HepG2 (cell line): Measurements from ENCODE around the gene BMP8B. TPM values are rescaled to one million over a fixed set of nuclear protein-coding genes. Genes with fewer than 3 reads are reported as not detected.
"Not testable (repeated sequence)": the region's sequence is repeated elsewhere in the genome, so short reads cannot be mapped to it uniquely, and the experiment has no call there.

Experiments
- ATAC-seq: fragments of 200-7000 bp; cut with Tn5 transposase; 3 replicates; pipeline ENCODE4 v1.9.1; 2020; ENCODE audit warnings: mild to moderate bottlenecking, moderate library complexity
- BruUV-seq: library from RNA; stranded (reverse); fragments of 400-500 nt; replicated peaks from 2 replicates; lab custom pipeline; 2021; lab: Mats Ljungman, UMichigan
- CTCF ChIA-PET: fragments of 300-600 bp; formaldehyde crosslinking; extraction: SDS; loops from one replicate; lab custom pipeline; 2021; ENCODE audit warnings: low total read pairs, inconsistent platforms, low intra/inter-chr PET ratio; lab: Yijun Ruan, JAX
- POLR2A ChIA-PET: fragments of 350-600 bp; sonication (Branson Sonifier 250); formaldehyde crosslinking; loops from one replicate; lab custom pipeline; 2020; ENCODE audit warnings: antibody characterized with exemption, inconsistent platforms; lab: Yijun Ruan, JAX
- DNase-seq: peaks from one replicate; pipeline ENCODE4 v3.0.0-alpha.2; 2015; ENCODE audit warnings: low spot score
- FAIRE-seq: peaks from 3 replicates; lab custom pipeline; 2011; peaks lifted over from hg19 to GRCh38; lab: Jason Lieb, UNC
- H2AFZ ChIP-seq: one replicate; pipeline ENCODE4 v1.6.1; 2011; ENCODE audit warnings: low read length, inconsistent platforms
- H3K27ac ChIP-seq: fragments of 300-600 bp; 3 replicates; pipeline ENCODE4 v1.8.0; 2011; ENCODE audit warnings: mixed run types, mild to moderate bottlenecking, mixed read lengths, low read length, inconsistent platforms; ENCODE audit not compliant: insufficient read depth; ENCODE audit errors: extremely low read length
- H3K27me3 ChIP-seq, 2 experiments: fragments of 200-600 bp in 1 of 2; 2 replicates in 1 of 2; 3 replicates in 1 of 2; pipeline versions ENCODE4 v1.6.0 to v1.8.0; 2011; ENCODE audit warnings: low read length in 2 of 2, mild to moderate bottlenecking in 2 of 2, moderate library complexity in 2 of 2, inconsistent platforms in 1 of 2; ENCODE audit not compliant: insufficient read depth in 2 of 2, control insufficient read depth in 1 of 2
- H3K36me3 ChIP-seq, 2 experiments: fragments of 200-600 bp in 1 of 2; replicated peaks in 1 of 2; 2 replicates in 1 of 2; 3 replicates in 1 of 2; pipeline versions ENCODE4 v1.5.1 to v1.8.0; 2011; ENCODE audit warnings: low read length in 2 of 2, inconsistent platforms in 1 of 2; ENCODE audit not compliant: insufficient read depth in 2 of 2, control insufficient read depth in 1 of 2
- H3K4me1 ChIP-seq: 2 replicates; pipeline ENCODE4 v1.5.1; 2012; ENCODE audit warnings: low read length, inconsistent platforms; ENCODE audit not compliant: insufficient read depth
- H3K4me2 ChIP-seq: 2 replicates; pipeline ENCODE4 v1.6.0; 2011; ENCODE audit warnings: low read depth, low read length, inconsistent platforms
- H3K4me3 ChIP-seq, 3 experiments: fragments of 200-600 bp in 1 of 3; sonication (generic), shearing (Covaris generic) in 1 of 3; replicated peaks in 1 of 3; 2 replicates each; pipeline ENCODE4 v1.5.1; 2011 to 2016; ENCODE audit warnings: low read length in 3 of 3, inconsistent platforms in 2 of 3, low read depth in 2 of 3, mild to moderate bottlenecking in 2 of 3, control low read depth in 1 of 3, mixed read lengths in 1 of 3; ENCODE audit not compliant: insufficient read depth in 1 of 3
- H3K79me2 ChIP-seq: one replicate; pipeline ENCODE4 v1.6.1; 2011; ENCODE audit warnings: low read length, inconsistent platforms; ENCODE audit not compliant: insufficient read depth
- H3K9ac ChIP-seq: 2 replicates; pipeline ENCODE4 v1.6.0; 2011; ENCODE audit warnings: mild to moderate bottlenecking, low read depth, low read length, inconsistent platforms; ENCODE audit not compliant: insufficient read depth
- H3K9me3 ChIP-seq: 2 replicates; pipeline ENCODE4 v1.5.1; 2012; ENCODE audit warnings: mild to moderate bottlenecking, low read length
- H4K20me1 ChIP-seq: 2 replicates; pipeline ENCODE4 v1.6.0; 2011; ENCODE audit warnings: inconsistent platforms, mild to moderate bottlenecking, low read length, moderate library complexity; ENCODE audit not compliant: insufficient read depth
- DNMT3B ChIP-seq: conservative IDR thresholded peaks from 2 replicates; pipeline ENCODE4 v1.6.1; 2016; ENCODE audit warnings: missing biosample characterization, control low read depth
- GLI4 ChIP-seq: sonication (generic); formaldehyde crosslinking; IDR thresholded peaks from 2 replicates; pipeline ENCODE4 v1.5.1; 2020; ENCODE audit warnings: missing genetic modification reagents, mild to moderate bottlenecking, moderate library complexity, borderline replicate concordance
- ISL2 ChIP-seq: sonication (generic); formaldehyde crosslinking; IDR thresholded peaks from 2 replicates; pipeline ENCODE4 v1.5.0; 2020; ENCODE audit warnings: missing genetic modification reagents
- NR2F1 ChIP-seq, 2 experiments: fragments of 450-650 bp in 1 of 2; formaldehyde crosslinking in 1 of 2; IDR thresholded peaks; 2 replicates each; pipeline versions ENCODE4 v1.5.0 to v1.6.1; 2016 to 2020; ENCODE audit warnings: mild to moderate bottlenecking in 1 of 2, missing compliant biosample characterization in 1 of 2, missing genetic modification reagents in 1 of 2, moderate library complexity in 1 of 2
- PHF21A ChIP-seq: sonication (generic); formaldehyde crosslinking; IDR thresholded peaks from 2 replicates; pipeline ENCODE4 v1.5.0; 2020; ENCODE audit warnings: mild to moderate bottlenecking, missing genetic modification reagents
- SALL1 ChIP-seq: sonication (generic); formaldehyde crosslinking; IDR thresholded peaks from 2 replicates; pipeline ENCODE4 v1.8.0; 2022; ENCODE audit warnings: mild to moderate bottlenecking, missing genetic modification reagents
- ZNF468 ChIP-seq: sonication (generic); formaldehyde crosslinking; IDR thresholded peaks from 2 replicates; pipeline ENCODE4 v1.8.0; 2022; ENCODE audit warnings: mild to moderate bottlenecking, moderate library complexity, missing genetic modification reagents
- ZNF572 ChIP-seq: sonication (generic); formaldehyde crosslinking; IDR thresholded peaks from 2 replicates; pipeline ENCODE4 v1.5.1; 2020; ENCODE audit warnings: mild to moderate bottlenecking, missing genetic modification reagents
- ZNF605 ChIP-seq: sonication (generic); formaldehyde crosslinking; IDR thresholded peaks from 2 replicates; pipeline ENCODE4 v1.8.0; 2022; ENCODE audit warnings: mild to moderate bottlenecking, missing genetic modification reagents
- ZNF614 ChIP-seq: IDR thresholded peaks from 2 replicates; pipeline ENCODE4 v1.6.1; 2018; ENCODE audit warnings: missing biosample characterization, missing genetic modification reagents, inconsistent platforms, borderline replicate concordance
- ZNF709 ChIP-seq: sonication (generic); formaldehyde crosslinking; IDR thresholded peaks from 2 replicates; pipeline ENCODE4 v1.5.0; 2020; ENCODE audit warnings: mild to moderate bottlenecking, missing genetic modification reagents
- WGBS: methylation state at CpG from one replicate; pipeline ENCODE4 v1.1.6; 2017; ENCODE audit warnings: low lambda C conversion rate; 5-methylcytosine and 5-hydroxymethylcytosine counted together
- in situ Hi-C: cut with HindIII; loops from 2 replicates; pipeline ENCODE4 v1.10.0; 2017; ENCODE audit warnings: low pct_unique_long_range_greater_than_20kb; ENCODE audit not compliant: extremely low pct_ligation_motif_present
- intact Hi-C: fragments of 100-400 bp; cut with micrococcal nuclease; formaldehyde crosslinking; loops from one replicate; pipeline ENCODE4 v1.10.0; 2022; ENCODE audit not compliant: unreplicated experiment
- polyA plus RNA-seq, 8 experiments: library from polyadenylated mRNA; depleted of rRNA in 3 of 8; stranded (reverse) in 7 of 8; unstranded in 1 of 8; fragments of >200 nt; fragmentation: Illumina TruSeq in 4 of 8; extraction: Trizol in 4 of 8; gene quantifications; 2 replicates each; pipeline versions ENCODE4 v1.2.1 to v1.2.3, GENCODE V29; 2011 to 2016; ENCODE audit warnings: low read depth in 4 of 8, missing spikeins in 1 of 8, mixed read lengths in 1 of 8; ENCODE audit not compliant: insufficient read depth in 1 of 8
- total RNA-seq, 5 experiments: library from RNA; depleted of rRNA; stranded (reverse); fragments of >200 nt; fragmentation: Illumina TruSeq; extraction: Trizol; gene quantifications; 2 replicates each; pipeline ENCODE4 v1.2.3, GENCODE V29; 2016; ENCODE audit warnings: low read depth in 1 of 5
- TF ChIP-seq, protein P1 (sequence below): sonication (generic); formaldehyde crosslinking; IDR thresholded peaks from 2 replicates; pipeline ENCODE4 v1.4.0; 2020; ENCODE audit warnings: missing genetic modification reagents

BMP8B gene
- total and polyA plus RNA-seq, 2 of the 13 experiments (the other 11 are each of a cell fraction or from before 2014, with no cell fraction given): 0.29 to 0.41 TPM

GRCh38 chr1:39828734-39829133 lies 40.1 kb upstream of the BMP8B start:
- CTCF ChIA-PET: no interaction called here
- intact Hi-C loops (no loop called here), in situ Hi-C loops (no loop called here)
- Histone ChIP-seq H3K9me3 (no peaks in the 10 kb centered on the region), H3K4me1 (peaks cover 14% of the 10 kb centered on the region), H3K4me2 (no peak overlapping the region), H3K79me2 (no peaks in the 10 kb centered on the region), H3K27me3 (no peaks in the 10 kb centered on the region; a peak in 2 of 5 replicates), H3K9ac (no peak overlapping the region), H4K20me1 (no peaks in the 10 kb centered on the region), H2AFZ (no peak overlapping the region), H3K36me3 (no peaks in the 10 kb centered on the region), H3K4me3 (no peak overlapping the region), H3K27ac (no peak overlapping the region)
- FAIRE-seq: no peak
- DNase-seq: no peak
- POLR2A ChIA-PET: interaction anchor here (0.8 kb wide), 1 partner anchor 70 kb away, joined by 3 read pairs; no protein-coding TSS in a partner anchor
- no TSS peak for BruUV-seq
- no peak for ATAC-seq
- 60% methylated on average over 2 of the region's 2 CpGs for WGBS
- no peak for TF ChIP-seq DNMT3B (CRISPR knock-in tag)
- TF ChIP-seq, all 625 proteins: peak for 0

DNA sequence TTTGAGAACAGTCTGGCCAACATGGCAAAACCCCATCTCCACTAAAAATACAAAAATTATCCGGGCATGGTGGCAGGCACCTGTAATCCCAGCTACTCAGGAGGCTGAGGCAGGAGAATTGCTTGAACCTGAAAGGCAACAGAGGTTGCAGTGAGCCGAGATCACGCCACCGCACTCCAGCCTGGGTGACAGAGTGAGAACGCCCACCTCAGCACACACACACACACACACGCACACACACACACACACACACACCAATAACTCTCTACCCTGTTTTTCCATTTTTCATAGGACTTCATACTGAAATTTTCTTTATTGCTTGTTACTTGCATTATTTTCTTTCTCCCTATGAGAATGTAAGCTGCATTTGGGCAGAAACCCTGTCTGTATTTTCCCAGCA lies 39.6 kb upstream of the BMP8B start:
- H3K4me1 ChIP-seq: peaks cover 14% of the 10 kb centered on the region
- H3K36me3 ChIP-seq, H2AFZ ChIP-seq, H3K9ac ChIP-seq, H3K4me3 ChIP-seq, H3K79me2 ChIP-seq, BruUV-seq, ATAC-seq, H3K27me3 ChIP-seq, in situ Hi-C loops, FAIRE-seq, intact Hi-C loops, H3K9me3 ChIP-seq, H3K27ac ChIP-seq, CTCF ChIA-PET, DNase-seq, H3K4me2 ChIP-seq, H4K20me1 ChIP-seq: not testable (repeated sequence)
- 6% methylated on average over 2 of the region's 6 CpGs for WGBS
- POLR2A ChIA-PET: interaction anchor here (0.8 kb wide), 1 partner anchor 71 kb away, joined by 3 read pairs; no protein-coding TSS in a partner anchor

DNA sequence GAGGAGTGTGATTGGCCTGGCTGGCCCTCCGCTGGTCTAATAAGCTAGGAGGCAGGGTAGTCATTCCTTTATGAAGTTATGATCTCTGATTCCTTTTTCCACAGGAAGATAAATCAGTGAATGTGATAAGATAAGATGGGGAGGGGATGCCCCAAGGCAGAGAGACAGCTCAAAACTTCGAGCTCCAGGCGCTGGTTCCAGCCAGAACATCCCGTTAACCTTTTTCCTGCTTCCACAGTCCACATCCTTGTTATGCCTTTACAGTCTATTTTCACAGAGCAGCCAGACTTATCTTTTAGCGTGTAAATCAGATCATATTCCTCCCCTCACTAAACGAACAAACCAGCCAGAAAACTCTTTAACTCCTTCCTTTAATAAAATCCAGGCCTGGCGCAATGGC lies 38.5 kb upstream of the BMP8B start:
- no peak for DNase-seq
- Histone ChIP-seq H3K36me3 (no peaks in the 10 kb centered on the region), H2AFZ (no peak overlapping the region), H3K79me2 (no peaks in the 10 kb centered on the region), H3K4me1 (peaks cover 14% of the 10 kb centered on the region), H4K20me1 (no peaks in the 10 kb centered on the region), H3K4me2 (no peak overlapping the region), H3K9ac (no peak overlapping the region), H3K4me3 (no peak overlapping the region), H3K27ac (no peak overlapping the region), H3K9me3 (no peaks in the 10 kb centered on the region), H3K27me3 (no peaks in the 10 kb centered on the region; a peak in 2 of 5 replicates)
- ChIA-PET POLR2A (no interaction called here), CTCF (no interaction called here)
- intact Hi-C loops (no loop called here), in situ Hi-C loops (no loop called here)
- 39% methylated on average over 7 of the region's 7 CpGs for WGBS
- no TSS peak for BruUV-seq
- no peak for ATAC-seq
- FAIRE-seq: no peak
- TF ChIP-seq ZNF605 (CRISPR knock-in tag) (no peak), GLI4 (CRISPR knock-in tag) (no peak), ZNF468 (CRISPR knock-in tag) (no peak), ZNF572 (CRISPR knock-in tag) (no peak), ZNF709 (CRISPR knock-in tag) (no peak), SALL1 (CRISPR knock-in tag) (no peak), ZNF614 (CRISPR knock-in tag) (no peak), ISL2 (CRISPR knock-in tag) (no peak), PHF21A (no peak), NR2F1 (CRISPR knock-in tag; IDR thresholded peaks at IDR 0.05) (no peak)
- TF ChIP-seq, protein P1, sequence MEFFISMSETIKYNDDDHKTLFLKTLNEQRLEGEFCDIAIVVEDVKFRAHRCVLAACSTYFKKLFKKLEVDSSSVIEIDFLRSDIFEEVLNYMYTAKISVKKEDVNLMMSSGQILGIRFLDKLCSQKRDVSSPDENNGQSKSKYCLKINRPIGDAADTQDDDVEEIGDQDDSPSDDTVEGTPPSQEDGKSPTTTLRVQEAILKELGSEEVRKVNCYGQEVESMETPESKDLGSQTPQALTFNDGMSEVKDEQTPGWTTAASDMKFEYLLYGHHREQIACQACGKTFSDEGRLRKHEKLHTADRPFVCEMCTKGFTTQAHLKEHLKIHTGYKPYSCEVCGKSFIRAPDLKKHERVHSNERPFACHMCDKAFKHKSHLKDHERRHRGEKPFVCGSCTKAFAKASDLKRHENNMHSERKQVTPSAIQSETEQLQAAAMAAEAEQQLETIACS (CRISPR knock-in tag): no peak
